CD14-positive monocyte (primary cell): ENCODE measurements around the gene SLC51A. TPM values are rescaled to one million over a fixed set of nuclear protein-coding genes. Genes with fewer than 3 reads are reported as not detected.

Experiments
- DNase-seq, 3 donors: peaks; one replicate each; pipeline ENCODE4 v3.0.0-alpha.2; 2011 to 2022
- H2AFZ ChIP-seq: 2 replicates; pipeline ENCODE4 v1.6.0; 2012; ENCODE audit warnings: mild to moderate bottlenecking, low read depth, low read length, inconsistent platforms; ENCODE audit not compliant: insufficient read depth, poor library complexity, severe bottlenecking
- H3K27ac ChIP-seq, 2 donors: 1 replicate in 1 of 2; 2 replicates in 1 of 2; pipeline ENCODE4 v1.5.1; 2012 to 2013; ENCODE audit warnings: low read length in 2 of 2, control low read depth in 1 of 2, inconsistent platforms in 1 of 2, low read depth in 1 of 2, mild to moderate bottlenecking in 1 of 2
- H3K27me3 ChIP-seq, 2 donors: one replicate each; pipeline versions ENCODE4 v1.6.0 to v1.6.1; 2011 to 2013; ENCODE audit warnings: low read length in 2 of 2; ENCODE audit not compliant: control insufficient read depth in 2 of 2, insufficient read depth in 2 of 2
- H3K36me3 ChIP-seq, 2 donors: replicated peaks in 1 of 2; 1 replicate in 1 of 2; 2 replicates in 1 of 2; pipeline versions ENCODE4 v1.5.1 to v1.6.1; 2012 to 2013; ENCODE audit warnings: low read length in 2 of 2, control low read depth in 1 of 2, inconsistent platforms in 1 of 2, mild to moderate bottlenecking in 1 of 2; ENCODE audit not compliant: insufficient read depth in 2 of 2, control insufficient read depth in 1 of 2
- H3K4me1 ChIP-seq, 2 donors: 1 replicate in 1 of 2; 2 replicates in 1 of 2; pipeline versions ENCODE4 v1.5.1 to v1.6.1; 2012 to 2013; ENCODE audit warnings: low read length in 2 of 2, control low read depth in 1 of 2, inconsistent platforms in 1 of 2, mild to moderate bottlenecking in 1 of 2, moderate library complexity in 1 of 2; ENCODE audit not compliant: insufficient read depth in 2 of 2, control insufficient read depth in 1 of 2
- H3K4me2 ChIP-seq: replicated peaks from 2 replicates; pipeline ENCODE3; 2012; ENCODE audit warnings: low read length, moderate library complexity, mild to moderate bottlenecking; ENCODE audit not compliant: poor library complexity, severe bottlenecking; ENCODE audit errors: extremely low read depth
- H3K4me3 ChIP-seq, 3 experiments: fragments of 200-600 bp in 1 of 3; sonication (generic) in 1 of 3; replicated peaks in 1 of 3; 1 replicate in 2 of 3; 2 replicates in 1 of 3; pipeline ENCODE4 v1.5.1; 2011 to 2013; ENCODE audit warnings: low read length in 3 of 3, mild to moderate bottlenecking in 3 of 3, control low read depth in 2 of 3, low read depth in 2 of 3, inconsistent platforms in 1 of 3, moderate library complexity in 1 of 3
- H3K79me2 ChIP-seq: 2 replicates; pipeline ENCODE4 v1.6.0; 2012; ENCODE audit warnings: mild to moderate bottlenecking, control low read depth, inconsistent platforms, low read length, moderate library complexity; ENCODE audit not compliant: insufficient read depth
- H3K9ac ChIP-seq: 2 replicates; pipeline ENCODE4 v1.6.0; 2017; ENCODE audit warnings: low read length, mild to moderate bottlenecking; ENCODE audit not compliant: insufficient read depth, poor library complexity, severe bottlenecking
- H3K9me3 ChIP-seq, 2 donors: replicated peaks in 1 of 2; 1 replicate in 1 of 2; 2 replicates in 1 of 2; pipeline versions ENCODE4 v1.5.1 to v1.6.1; 2012 to 2013; ENCODE audit warnings: low read length in 2 of 2, control low read depth in 1 of 2; ENCODE audit not compliant: control insufficient read depth in 1 of 2, insufficient read depth in 1 of 2
- H4K20me1 ChIP-seq: 2 replicates; pipeline ENCODE4 v1.6.0; 2012; ENCODE audit warnings: mild to moderate bottlenecking, low read length, control low read depth, moderate library complexity; ENCODE audit not compliant: insufficient read depth
- H3K27ac Mint-ChIP-seq, 7 donors: one replicate each; pipeline ENCODE4 v1.8.0; 2020; ENCODE audit warnings: mild to moderate bottlenecking in 7 of 7, mixed read lengths in 7 of 7, moderate library complexity in 6 of 7, inconsistent platforms in 2 of 7
- H3K27me3 Mint-ChIP-seq, 3 donors: one replicate each; pipeline ENCODE4 v1.8.0; 2021 to 2022; ENCODE audit warnings: low read depth in 3 of 3, mild to moderate bottlenecking in 3 of 3, mixed read lengths in 3 of 3, moderate library complexity in 3 of 3, inconsistent platforms in 1 of 3
- H3K36me3 Mint-ChIP-seq, 2 donors: one replicate each; pipeline ENCODE4 v1.8.0; 2020; ENCODE audit warnings: mixed read lengths in 2 of 2, inconsistent platforms in 1 of 2, mild to moderate bottlenecking in 1 of 2
- H3K4me1 Mint-ChIP-seq: one replicate; pipeline ENCODE4 v1.8.0; 2020; ENCODE audit warnings: mild to moderate bottlenecking, mixed read lengths
- H3K4me3 Mint-ChIP-seq, 2 donors: one replicate each; pipeline ENCODE4 v1.8.0; 2020; ENCODE audit warnings: mild to moderate bottlenecking in 2 of 2, mixed read lengths in 2 of 2, moderate library complexity in 1 of 2
- H3K9me3 Mint-ChIP-seq, 7 donors: one replicate each; pipeline ENCODE4 v1.8.0; 2020 to 2022; ENCODE audit warnings: mixed read lengths in 7 of 7, mild to moderate bottlenecking in 6 of 7, moderate library complexity in 6 of 7, inconsistent platforms in 2 of 7
- WGBS: methylation state at CpG from one replicate; pipeline ENCODE4 v1.1.5; 2013; ENCODE audit warnings: missing lambda C conversion rate; ENCODE audit not compliant: insufficient coverage; 5-methylcytosine and 5-hydroxymethylcytosine counted together
- intact Hi-C, 2 donors: fragments of 100-400 bp; cut with micrococcal nuclease; formaldehyde crosslinking; loops; one replicate each; pipeline versions ENCODE4 v1.15.0 to v1.15.1; 2023
- polyA minus RNA-seq: library from RNA; depleted of rRNA, polyadenylated mRNA; stranded (reverse); fragments of >200 nt; gene quantifications from 2 replicates; pipeline ENCODE4 v1.2.3, GENCODE V29; 2012
- polyA plus RNA-seq, 3 donors: library from polyadenylated mRNA; depleted of rRNA in 1 of 3; unstranded in 2 of 3; stranded (reverse) in 1 of 3; fragments of 300-500 nt in 2 of 3; fragments of >200 nt in 1 of 3; fragmentation: Illumina TruSeq in 2 of 3; gene quantifications; 1 replicate in 2 of 3; 2 replicates in 1 of 3; pipeline ENCODE4 v1.2.3, GENCODE V29; 2012 to 2021
- total RNA-seq, 12 experiments: library from RNA in 1 of 12; stranded (reverse) in 1 of 12; fragments of 120-200 nt in 1 of 12; gene quantifications; one replicate each; pipeline ENCODE4 v1.2.4 and lab custom pipeline; 2013 to 2026; ENCODE audit warnings: mixed read lengths in 6 of 12, inconsistent platforms in 1 of 12
- TF ChIP-seq, protein P1 (sequence below): fragments of 200-600 bp; IDR thresholded peaks from one replicate; pipeline ENCODE4 v1.8.0; 2022; ENCODE audit warnings: antibody characterized with exemption, mild to moderate bottlenecking

Gene SLC51A
- not detected for total RNA-seq (2013)
- polyA plus RNA-seq (1 to 10 TPM in 1 of 3 donors, under 1 TPM in 2; 0.27 to 1.1 (median 0.37) TPM), polyA minus RNA-seq (not detected in 2 replicates), total RNA-seq (lab: John Stamatoyannopoulos, UW) (0 to 1.2 (median 0.16) reads per million in 11 experiments)

- H3K27ac ChIP-seq, result no peak within 1 kb of the TSS
- H2AFZ ChIP-seq, result no peak within 1 kb of the TSS
- Mint-ChIP-seq H3K9me3 (peaks cover 0 to 3% (median 0%) of the 10 kb centered on the region in 7 donors), H3K27ac (peak within 1 kb of the TSS in 1 of 7 donors; percentile 76), H3K4me3 (no peak within 1 kb of the TSS), H3K36me3 (no peaks in the 10 kb centered on the region), H3K4me1 (peaks cover 41% of the 10 kb centered on the region), H3K27me3 (peaks cover 2 to 9% (median 4%) of the 10 kb centered on the region in 3 donors)
- H3K4me2 ChIP-seq, result no peak within 1 kb of the TSS
- H3K36me3 ChIP-seq, result no peaks in the 10 kb centered on the region
- DNase-seq, result no peak
- no peaks in the 10 kb centered on the region for H3K79me2 ChIP-seq
- H3K4me3 ChIP-seq, result no peak within 1 kb of the TSS
- intact Hi-C loops, result no loop called here
- H3K4me1 ChIP-seq, result peaks cover 36 to 43% of the 10 kb centered on the region in 2 donors
- H3K9ac ChIP-seq, result no peak within 1 kb of the TSS
- TF ChIP-seq, protein P1, sequence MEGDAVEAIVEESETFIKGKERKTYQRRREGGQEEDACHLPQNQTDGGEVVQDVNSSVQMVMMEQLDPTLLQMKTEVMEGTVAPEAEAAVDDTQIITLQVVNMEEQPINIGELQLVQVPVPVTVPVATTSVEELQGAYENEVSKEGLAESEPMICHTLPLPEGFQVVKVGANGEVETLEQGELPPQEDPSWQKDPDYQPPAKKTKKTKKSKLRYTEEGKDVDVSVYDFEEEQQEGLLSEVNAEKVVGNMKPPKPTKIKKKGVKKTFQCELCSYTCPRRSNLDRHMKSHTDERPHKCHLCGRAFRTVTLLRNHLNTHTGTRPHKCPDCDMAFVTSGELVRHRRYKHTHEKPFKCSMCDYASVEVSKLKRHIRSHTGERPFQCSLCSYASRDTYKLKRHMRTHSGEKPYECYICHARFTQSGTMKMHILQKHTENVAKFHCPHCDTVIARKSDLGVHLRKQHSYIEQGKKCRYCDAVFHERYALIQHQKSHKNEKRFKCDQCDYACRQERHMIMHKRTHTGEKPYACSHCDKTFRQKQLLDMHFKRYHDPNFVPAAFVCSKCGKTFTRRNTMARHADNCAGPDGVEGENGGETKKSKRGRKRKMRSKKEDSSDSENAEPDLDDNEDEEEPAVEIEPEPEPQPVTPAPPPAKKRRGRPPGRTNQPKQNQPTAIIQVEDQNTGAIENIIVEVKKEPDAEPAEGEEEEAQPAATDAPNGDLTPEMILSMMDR, result no peak
- WGBS, result 85% methylated on average over 8 of the region's 15 CpGs
- H3K27me3 ChIP-seq, result no peaks in the 10 kb centered on the region
- H4K20me1 ChIP-seq, result no peaks in the 10 kb centered on the region
- no peaks in the 10 kb centered on the region for H3K9me3 ChIP-seq
Observed at GRCh38 chr3:196216089-196216564, at the start of gene SLC51A. TSS of gene SLC51A (plus strand) at chr3:196216534. CDS start at chr3:196216713, 179 bp downstream.

DNA sequence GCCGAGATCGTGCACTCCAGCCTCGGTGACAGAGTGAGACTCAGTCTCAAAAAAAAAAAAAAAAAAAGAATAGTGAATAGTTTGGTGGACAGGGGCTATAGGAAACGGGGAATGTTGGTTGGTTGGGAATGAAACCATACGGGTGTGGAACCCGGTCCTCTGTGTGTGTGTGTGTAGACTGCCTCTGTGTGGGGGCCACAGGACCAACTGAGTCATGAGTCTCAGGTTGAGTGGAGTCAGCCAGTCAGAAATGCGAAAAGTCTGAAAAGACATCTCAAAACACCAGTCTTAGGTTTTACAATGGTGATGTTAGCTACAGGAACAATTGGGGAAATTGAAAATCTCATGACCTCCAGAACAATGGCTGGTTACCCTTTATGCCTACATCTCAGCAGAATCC, 49.6 kb upstream of the SLC51A start:
- Mint-ChIP-seq H3K9me3 (peaks cover 0 to 2% (median 0%) of the 10 kb centered on the region in 7 donors), H3K4me3 (no peak overlapping the region), H3K4me1 (peaks cover 21% of the 10 kb centered on the region), H3K36me3 (no peaks in the 10 kb centered on the region), H3K27ac (peak overlapping the region in 3 of 7 donors; percentile 57 to 88 (median 79)), H3K27me3 (peaks cover 0 to 3% (median 0%) of the 10 kb centered on the region in 3 donors)
- peaks cover 45 to 51% of the 10 kb centered on the region in 2 donors for H3K4me1 ChIP-seq
- H2AFZ ChIP-seq, result no peak overlapping the region
- WGBS, result no CpG with 5 or more reads among the region's 7 CpGs
- TF ChIP-seq, protein P1, result no peak
- H3K4me2 ChIP-seq, result no peak overlapping the region
- no peak for DNase-seq
- intact Hi-C loops, result no loop called here
- H3K9ac ChIP-seq, result no peak overlapping the region
- H3K27me3 ChIP-seq, result no peaks in the 10 kb centered on the region
- H3K79me2 ChIP-seq, result peaks cover 7% of the 10 kb centered on the region
- no peaks in the 10 kb centered on the region for H3K9me3 ChIP-seq
- no peak overlapping the region for H3K4me3 ChIP-seq
- H3K36me3 ChIP-seq, result no peaks in the 10 kb centered on the region
- no peaks in the 10 kb centered on the region for H4K20me1 ChIP-seq
- no peak overlapping the region for H3K27ac ChIP-seq
